HG02943 (cell line): Measurements from ENCODE around the gene KRTAP4-4.
"Not testable (repeated sequence)": the region's sequence is repeated elsewhere in the genome, so short reads cannot be mapped to it uniquely, and the experiment has no call there.

Experiments used
- ATAC-seq: cut with Tn5 transposase; IDR thresholded peaks from one replicate; pipeline ENCODE4 v1.9.1; 2021; ENCODE audit warnings: mild to moderate bottlenecking, low read depth, moderate library complexity; ENCODE audit not compliant: unreplicated experiment

The KRTAP4-4 gene

DNA sequence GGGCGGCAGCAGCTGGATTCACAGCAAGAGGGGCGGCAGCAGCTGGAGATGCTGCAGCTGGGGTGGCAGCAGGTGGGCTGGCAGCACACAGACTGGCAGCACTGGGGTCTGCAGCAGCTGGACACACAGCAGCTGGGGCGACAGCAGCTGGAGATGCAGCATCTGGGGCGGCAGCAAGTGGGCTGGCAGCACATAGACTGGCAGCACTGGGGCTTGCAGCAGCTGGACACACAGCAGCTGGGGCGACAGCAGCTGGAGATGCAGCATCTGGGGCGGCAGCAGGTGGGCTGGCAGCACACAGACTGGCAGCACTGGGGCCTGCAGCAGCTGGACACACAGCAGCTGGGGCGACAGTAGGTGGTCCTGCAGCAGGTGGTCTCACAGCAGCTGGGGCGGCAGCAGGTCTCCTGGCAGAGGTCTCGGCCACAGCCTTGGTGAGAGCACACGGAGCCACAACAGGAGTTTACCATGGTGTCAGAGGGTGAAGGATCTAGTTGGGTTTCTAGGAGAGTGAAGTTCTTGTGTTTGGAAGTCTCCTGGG, 42.6 kb downstream of the KRTAP4-4 start, which contains the start of gene KRTAP4-11:
TSS of gene KRTAP4-11 (minus strand) at position 528 of the 541 bp plus-strand sequence. CDS start at position 470, 58 bp downstream.
- not testable (repeated sequence) for ATAC-seq

- no peak for ATAC-seq
These were observed 44.3 kb downstream of the KRTAP4-4 start for GRCh38 chr17:41116297-41116696.

DNA sequence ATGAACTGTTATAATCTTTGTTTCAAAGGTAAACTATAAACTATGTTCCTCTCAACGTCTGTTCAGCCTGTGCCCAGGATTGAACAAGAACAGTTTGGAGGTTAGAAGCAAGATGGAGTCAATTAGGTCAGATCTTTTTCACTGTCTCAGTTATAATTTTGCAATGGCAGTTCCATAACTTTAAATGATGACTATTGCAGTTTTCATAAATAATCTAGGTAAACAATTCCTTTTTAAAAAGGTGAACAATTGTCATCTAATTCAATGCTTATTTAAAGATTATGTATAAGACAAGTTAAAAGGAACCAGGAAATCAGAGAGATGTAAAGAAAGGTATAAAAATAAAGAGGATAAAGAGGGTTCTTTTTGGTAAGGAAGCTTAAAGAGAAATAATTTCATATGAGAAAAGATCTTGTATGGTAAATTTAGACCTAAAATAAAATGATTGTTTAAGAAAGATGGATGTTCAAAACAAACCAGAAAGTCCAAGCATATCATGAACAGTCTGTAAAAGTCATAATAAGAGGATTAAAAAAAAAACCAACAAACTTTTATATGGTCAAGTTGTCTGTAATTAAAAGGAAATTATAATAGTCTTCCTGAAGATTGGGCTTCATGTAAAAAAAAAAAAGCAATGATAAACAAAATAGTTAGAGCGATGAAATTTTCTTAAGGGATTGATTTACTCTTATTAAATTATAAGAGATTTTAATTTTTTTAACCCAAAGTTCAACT, 49.2 kb downstream of the KRTAP4-4 start:
- ATAC-seq = no peak
